WERI-Rb-1 (cell line): ENCODE data around the gene ROBO1.

Experiments
- DNase-seq: peaks from one replicate; pipeline ENCODE4 v3.0.0-alpha.2; 2020
- H3K27ac ChIP-seq: fragments of 250-450 bp; sonication (Bioruptor Pico); 2 replicates; pipeline ENCODE4 v1.5.1; 2020; ENCODE audit warnings: mild to moderate bottlenecking, moderate library complexity
- H3K27me3 ChIP-seq: fragments of 250-450 bp; sonication (Bioruptor Pico); 2 replicates; pipeline ENCODE4 v1.5.1; 2021; ENCODE audit warnings: mild to moderate bottlenecking, low read depth, moderate library complexity; ENCODE audit not compliant: insufficient read depth, severe bottlenecking
- H3K36me3 ChIP-seq: fragments of 250-450 bp; sonication (Bioruptor Pico); 2 replicates; pipeline ENCODE4 v1.5.1; 2020; ENCODE audit warnings: mild to moderate bottlenecking, moderate library complexity
- H3K4me3 ChIP-seq: 2 replicates; pipeline ENCODE4 v1.5.1; 2011; ENCODE audit warnings: low read depth, mild to moderate bottlenecking, control low read depth, low read length
- H3K9me3 ChIP-seq: fragments of 250-450 bp; sonication (Bioruptor Pico); 2 replicates; pipeline ENCODE4 v1.5.1; 2021; ENCODE audit warnings: mild to moderate bottlenecking, moderate library complexity; ENCODE audit not compliant: severe bottlenecking
- CTCF ChIP-seq: IDR thresholded peaks from 2 replicates; pipeline ENCODE4 v1.5.1; 2011; ENCODE audit warnings: low read depth, mild to moderate bottlenecking, control low read depth, inconsistent platforms, low read length

Gene ROBO1

GRCh38 chr3:78633626-78634025 is 1134.2 kb downstream of the ROBO1 start:
- no peak overlapping the region for H3K4me3 ChIP-seq
- H3K36me3 ChIP-seq = peaks cover 53% of the 10 kb centered on the region
- no peak for TF ChIP-seq CTCF
- H3K27me3 ChIP-seq = no peaks in the 10 kb centered on the region
- H3K9me3 ChIP-seq = no peaks in the 10 kb centered on the region
- no peak for DNase-seq
- no peak overlapping the region for H3K27ac ChIP-seq

DNA sequence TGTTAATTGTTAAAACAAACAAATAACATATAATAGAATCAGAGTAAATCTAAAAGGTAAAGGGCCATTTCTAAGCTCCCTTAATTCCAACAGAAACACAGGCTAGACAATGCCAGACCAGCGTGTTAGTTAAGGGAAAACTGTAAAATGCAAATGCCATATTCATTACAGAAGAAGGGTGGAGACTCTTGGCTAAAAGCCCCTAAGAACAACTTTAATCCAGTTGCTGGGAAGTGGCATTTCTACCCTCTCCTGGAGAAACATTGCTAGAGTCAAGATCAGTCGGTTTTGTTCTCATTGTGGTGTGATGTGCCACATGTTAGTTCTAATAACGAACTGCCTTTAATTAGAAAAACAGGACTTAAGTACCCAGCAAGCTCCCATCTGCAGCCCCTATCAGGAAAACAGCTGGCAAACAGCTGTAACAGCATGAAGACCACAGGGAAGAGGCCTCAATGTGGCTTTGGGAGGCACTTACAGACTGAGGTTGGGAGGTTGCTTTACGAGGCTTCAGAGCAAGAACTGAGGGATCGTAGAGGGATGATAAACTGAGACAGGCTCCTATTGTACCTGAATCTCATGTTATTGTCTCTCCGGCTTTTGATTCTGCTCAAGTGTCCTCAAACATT is 1134.8 kb downstream of the ROBO1 start:
- no peak for DNase-seq
- TF ChIP-seq CTCF = no peak
- H3K4me3 ChIP-seq = no peak overlapping the region
- H3K27ac ChIP-seq = no peak overlapping the region
- H3K9me3 ChIP-seq = no peaks in the 10 kb centered on the region
- no peaks in the 10 kb centered on the region for H3K27me3 ChIP-seq
- peaks cover 59% of the 10 kb centered on the region for H3K36me3 ChIP-seq

DNA sequence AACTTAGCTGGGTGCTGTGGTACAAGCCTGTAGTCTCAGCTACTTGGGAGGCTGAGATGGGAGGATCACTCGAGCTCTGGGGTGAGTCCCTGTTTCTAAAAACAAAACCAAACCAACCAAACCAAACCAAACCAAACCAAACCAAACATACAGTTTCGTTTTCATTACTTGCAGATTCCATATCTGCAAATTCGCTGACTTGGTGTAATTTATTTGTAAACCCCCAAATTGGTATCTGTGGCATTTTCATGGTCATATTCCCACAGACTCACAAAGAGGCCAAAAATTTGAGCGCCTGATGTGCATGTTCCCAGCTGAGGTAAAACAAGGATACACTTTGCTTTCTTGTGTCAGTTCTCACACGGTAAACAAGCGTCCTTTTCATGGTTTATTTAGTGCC is 1138.3 kb downstream of the ROBO1 start:
- Histone ChIP-seq H3K27me3 (no peaks in the 10 kb centered on the region), H3K36me3 (peaks cover 89% of the 10 kb centered on the region), H3K4me3 (no peak overlapping the region), H3K27ac (no peak overlapping the region), H3K9me3 (no peaks in the 10 kb centered on the region)
- no peak for TF ChIP-seq CTCF
- no peak for DNase-seq

DNA sequence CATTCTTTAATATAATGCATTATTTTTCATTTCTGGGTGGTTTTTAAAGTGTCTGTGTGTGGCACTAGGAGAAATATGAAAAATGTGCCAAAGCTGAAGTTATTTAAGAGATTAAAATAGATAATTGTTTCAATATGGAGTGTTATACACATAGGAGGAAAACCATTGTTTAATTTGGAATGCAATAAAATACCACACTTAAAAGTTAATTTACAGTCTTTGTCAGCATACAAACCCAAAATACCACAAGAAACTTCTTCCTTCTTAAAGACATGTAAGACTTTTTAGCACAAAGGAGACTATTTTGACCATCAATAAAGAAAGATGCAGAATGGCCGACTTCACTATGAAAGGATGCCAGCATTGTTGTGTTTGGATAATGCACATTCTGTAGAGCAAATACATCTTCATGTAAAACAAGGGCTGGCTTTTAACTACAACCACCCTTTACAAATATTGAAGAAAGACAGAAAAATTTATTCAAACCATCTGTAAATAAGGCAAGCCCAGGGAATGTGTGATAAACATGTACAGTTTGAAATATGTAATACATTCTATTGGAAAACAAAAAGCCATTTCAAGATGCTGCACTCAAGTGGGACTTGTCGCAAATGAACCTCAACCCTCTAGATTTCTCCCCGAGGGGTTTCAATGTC is 1146.6 kb downstream of the ROBO1 start:
- no peak for DNase-seq
- peaks cover 42% of the 10 kb centered on the region for H3K36me3 ChIP-seq
- TF ChIP-seq CTCF = no peak
- H3K9me3 ChIP-seq = no peaks in the 10 kb centered on the region
- no peaks in the 10 kb centered on the region for H3K27me3 ChIP-seq
- no peak overlapping the region for H3K4me3 ChIP-seq
- H3K27ac ChIP-seq = no peak overlapping the region

DNA sequence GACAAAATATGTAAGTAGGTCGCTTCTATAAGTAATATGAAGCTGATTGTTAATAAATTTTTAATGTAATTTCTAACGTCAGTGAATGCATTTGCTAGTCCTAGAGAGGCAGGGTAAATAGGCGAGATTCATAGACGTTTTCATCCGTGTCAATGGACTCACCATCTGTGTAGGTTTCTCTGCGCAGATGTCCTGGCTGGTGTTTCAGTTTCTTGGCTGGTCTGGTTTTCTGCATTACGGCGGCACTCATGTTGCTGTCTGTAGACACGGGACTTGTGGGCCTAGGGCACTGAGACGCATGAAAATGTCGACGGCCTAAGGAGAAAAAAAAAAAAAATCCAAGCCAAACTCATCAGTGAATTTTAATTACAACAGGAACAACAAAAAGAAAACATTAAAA is 1153.3 kb downstream of the ROBO1 start:
- no peaks in the 10 kb centered on the region for H3K9me3 ChIP-seq
- peaks cover 34% of the 10 kb centered on the region for H3K36me3 ChIP-seq
- H3K4me3 ChIP-seq = no peak overlapping the region
- no peak for DNase-seq
- no peak overlapping the region for H3K27ac ChIP-seq
- no peaks in the 10 kb centered on the region for H3K27me3 ChIP-seq
- TF ChIP-seq CTCF = no peak
